ENCODE data around the gene SGCA. TPM values are rescaled to one million over a fixed set of nuclear protein-coding genes. Genes with fewer than 3 reads are reported as not detected.
A peak's percentile ranks its signal among the peaks of the same experiment; 100 is the strongest.

SGCA gene
- total and polyA plus RNA-seq, 9 of the 15 experiments (the other 6 are each of a cell fraction or from before 2014, with no cell fraction given): not detected

DNA sequence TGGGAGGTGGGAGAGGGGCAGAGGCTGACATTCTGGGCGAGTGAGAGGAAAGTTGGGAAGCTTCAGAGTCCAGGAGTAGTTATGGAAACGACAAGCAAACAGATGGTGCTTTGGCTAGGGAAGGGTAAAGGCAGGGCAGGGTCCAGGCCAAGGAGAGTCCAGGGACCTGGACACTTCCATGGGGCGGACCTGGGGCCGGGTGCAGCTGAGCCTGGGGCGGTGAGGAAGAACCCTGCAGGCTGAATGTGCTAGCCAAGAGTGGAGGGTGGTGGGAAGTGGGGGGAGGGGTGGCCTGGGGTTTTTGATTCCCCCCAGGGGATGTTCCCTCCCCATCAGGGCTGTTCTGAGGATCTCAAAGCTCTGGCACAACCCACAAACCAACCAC, 18.0 kb upstream of the SGCA start:
- 0 out of 2 replicates have a peak, but pooled peaks have one; percentile 17 for TF ChIP-seq KAT7 (CRISPR knock-in tag; IDR thresholded peaks at IDR 0.05; ENCODE audit: borderline replicate concordance)
- TF ChIP-seq, protein P1, sequence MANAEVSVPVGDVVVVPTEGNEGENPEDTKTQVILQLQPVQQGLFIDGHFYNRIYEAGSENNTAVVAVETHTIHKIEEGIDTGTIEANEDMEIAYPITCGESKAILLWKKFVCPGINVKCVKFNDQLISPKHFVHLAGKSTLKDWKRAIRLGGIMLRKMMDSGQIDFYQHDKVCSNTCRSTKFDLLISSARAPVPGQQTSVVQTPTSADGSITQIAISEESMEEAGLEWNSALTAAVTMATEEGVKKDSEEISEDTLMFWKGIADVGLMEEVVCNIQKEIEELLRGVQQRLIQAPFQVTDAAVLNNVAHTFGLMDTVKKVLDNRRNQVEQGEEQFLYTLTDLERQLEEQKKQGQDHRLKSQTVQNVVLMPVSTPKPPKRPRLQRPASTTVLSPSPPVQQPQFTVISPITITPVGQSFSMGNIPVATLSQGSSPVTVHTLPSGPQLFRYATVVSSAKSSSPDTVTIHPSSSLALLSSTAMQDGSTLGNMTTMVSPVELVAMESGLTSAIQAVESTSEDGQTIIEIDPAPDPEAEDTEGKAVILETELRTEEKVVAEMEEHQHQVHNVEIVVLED (CRISPR knock-in tag; IDR thresholded peaks at IDR 0.05): no peak
- peak; percentile 16; the same call in 1 of the 2 replicates for TF ChIP-seq RBFOX2 (IDR thresholded peaks at IDR 0.05; ENCODE audit: low read depth, low read length)
- TF ChIP-seq, protein P2, sequence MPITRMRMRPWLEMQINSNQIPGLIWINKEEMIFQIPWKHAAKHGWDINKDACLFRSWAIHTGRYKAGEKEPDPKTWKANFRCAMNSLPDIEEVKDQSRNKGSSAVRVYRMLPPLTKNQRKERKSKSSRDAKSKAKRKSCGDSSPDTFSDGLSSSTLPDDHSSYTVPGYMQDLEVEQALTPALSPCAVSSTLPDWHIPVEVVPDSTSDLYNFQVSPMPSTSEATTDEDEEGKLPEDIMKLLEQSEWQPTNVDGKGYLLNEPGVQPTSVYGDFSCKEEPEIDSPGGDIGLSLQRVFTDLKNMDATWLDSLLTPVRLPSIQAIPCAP (CRISPR knock-in tag; IDR thresholded peaks at IDR 0.05; ENCODE audit: borderline replicate concordance): no peak
- TF ChIP-seq XRCC4 (IDR thresholded peaks at IDR 0.05; ENCODE audit: extremely low read depth, insufficient read depth, insufficient read length): no peak
- in situ Hi-C loops (cut with MboI): no loop called here
- ATAC-seq (no peak), DNase-seq (ENCODE audit: extremely low read depth in 1 of 4, low spot score in 3 of 4) (no peak), FAIRE-seq (no peak)
- Histone ChIP-seq H3K27me3 (ENCODE audit: control insufficient read depth in 2 of 2, insufficient read depth in 2 of 2, low read length in 2 of 2) (no peaks in the 10 kb centered on the region), H2AFZ (ENCODE audit: low read depth, low read length) (no peak overlapping the region), H3K4me2 (ENCODE audit: insufficient read depth, low read length) (peak overlapping the region; percentile 80), H3K9me1 (ENCODE audit: control insufficient read depth, insufficient read depth, low read length) (peaks cover 16% of the 10 kb centered on the region), H3K27ac (ENCODE audit: extremely low read depth, low read depth, low read length) (peak overlapping the region; percentile 83; the same call in 1 of the 3 replicates), H3K9ac (ENCODE audit: insufficient read depth in 1 of 2, low read depth in 2 of 2, low read length in 2 of 2) (peak overlapping the region; percentile 67 to 97; a peak in 3 of 4 replicates), H3K36me3 (ENCODE audit: control insufficient read depth, insufficient read depth, low read length) (peaks cover 53% of the 10 kb centered on the region), H3K9me3 (replicated peaks; ENCODE audit: control insufficient read depth, insufficient read depth, low read depth, low read length) (no peaks in the 10 kb centered on the region), H3K79me2 (ENCODE audit: control insufficient read depth, insufficient read depth, low read length) (peaks cover 86% of the 10 kb centered on the region), H3K4me3 (peak overlapping the region; percentile 67), H4K20me1 (replicated peaks; ENCODE audit: control insufficient read depth, insufficient read depth, low read length) (peaks cover 14% of the 10 kb centered on the region), H3K4me1 (replicated peaks in 1 of 2; ENCODE audit: control insufficient read depth in 2 of 2, insufficient read depth in 2 of 2, low read length in 2 of 2) (peaks cover 28 to 82% of the 10 kb centered on the region in 2 experiments)
- BruUV-seq (replicated peaks): no TSS peak
- ChIA-PET CTCF (ENCODE audit: low intra/inter-chr PET ratio) (no interaction called here), POLR2A (interaction anchor here (0.9 kb wide), 1 partner anchor 135 kb away, joined by 3 read pairs; no protein-coding TSS in a partner anchor)
- intact Hi-C loops (cut with micrococcal nuclease): no loop called here
- 9% methylated on average over 5 of the region's 5 CpGs for WGBS (ENCODE audit: insufficient coverage, low coverage, missing lambda C conversion rate)
